K562 (cell line): ENCODE measurements around the gene TEX54. TPM values are rescaled to one million over a fixed set of nuclear protein-coding genes. Genes with fewer than 3 reads are reported as not detected.

ENCODE experiments used
- BCL6 ChIP-seq: fragments of 250-450 bp; sonication (Bioruptor Pico); IDR thresholded peaks from 2 replicates; pipeline ENCODE4 v1.4.0; 2020
- BRF2 ChIP-seq: IDR thresholded peaks from 3 replicates; pipeline ENCODE4 v1.6.1; 2011; ENCODE audit warnings: borderline replicate concordance, mild to moderate bottlenecking; ENCODE audit not compliant: insufficient read length, insufficient read depth
- COPS2 ChIP-seq: fragments of 450-650 bp; conservative IDR thresholded peaks from 2 replicates; pipeline ENCODE4 v1.6.1; 2016; ENCODE audit warnings: mild to moderate bottlenecking, moderate library complexity
- GTF3C2 ChIP-seq: IDR thresholded peaks from 3 replicates; pipeline ENCODE4 v1.6.1; 2011; ENCODE audit warnings: borderline replicate concordance, mild to moderate bottlenecking, moderate library complexity; ENCODE audit not compliant: insufficient read length; ENCODE audit errors: extremely low read depth
- HES1 ChIP-seq: fragments of 450-650 bp; IDR thresholded peaks from 2 replicates; pipeline ENCODE4 v1.6.1; 2016; ENCODE audit warnings: low read depth, mild to moderate bottlenecking, moderate library complexity
- HMG20A ChIP-seq: fragments of 450-650 bp; formaldehyde crosslinking; conservative IDR thresholded peaks from 2 replicates; pipeline ENCODE4 v1.4.0; 2020; ENCODE audit warnings: mild to moderate bottlenecking, mixed read lengths
- HNRNPK ChIP-seq: fragments of 200-400 bp; formaldehyde crosslinking; IDR thresholded peaks from one replicate; pipeline ENCODE4 v1.6.1; 2018; ENCODE audit warnings: mild to moderate bottlenecking, low read depth, low read length; ENCODE audit not compliant: poor library complexity, severe bottlenecking
- MBD1 ChIP-seq: fragments of 250-450 bp; sonication (Bioruptor Pico); IDR thresholded peaks from 2 replicates; pipeline ENCODE4 v1.8.0; 2022; ENCODE audit warnings: inconsistent platforms
- MCM2 ChIP-seq: fragments of 450-650 bp; IDR thresholded peaks from 2 replicates; pipeline ENCODE4 v1.6.1; 2017; ENCODE audit warnings: low read depth, mild to moderate bottlenecking
- RBM22 ChIP-seq: fragments of 200-400 bp; formaldehyde crosslinking; IDR thresholded peaks from 2 replicates; pipeline ENCODE4 v1.6.1; 2018; ENCODE audit warnings: low read length, low read depth; ENCODE audit not compliant: poor library complexity, severe bottlenecking
- RNF219 ChIP-seq: fragments of 250-450 bp; sonication (Bioruptor Pico); IDR thresholded peaks from 2 replicates; pipeline ENCODE4 v1.5.0; 2022; ENCODE audit warnings: mild to moderate bottlenecking
- SNIP1 ChIP-seq: fragments of 450-650 bp; IDR thresholded peaks from 2 replicates; pipeline ENCODE4 v1.7.1; 2017; ENCODE audit warnings: low read depth, mild to moderate bottlenecking
- STAG1 ChIP-seq: sonication (generic); formaldehyde crosslinking; IDR thresholded peaks from 2 replicates; pipeline ENCODE4 v1.5.0; 2020; ENCODE audit warnings: missing genetic modification reagents, borderline replicate concordance
- ZNF165 ChIP-seq: fragments of 250-450 bp; sonication (Bioruptor Pico); IDR thresholded peaks from 2 replicates; pipeline ENCODE4 v1.4.0; 2020; ENCODE audit warnings: borderline replicate concordance
- ZNF224 ChIP-seq: sonication (generic); formaldehyde crosslinking; IDR thresholded peaks from 2 replicates; pipeline ENCODE4 v1.8.0; 2022; ENCODE audit warnings: mild to moderate bottlenecking, missing genetic modification reagents
- ZNF232 ChIP-seq: sonication (generic); formaldehyde crosslinking; IDR thresholded peaks from 2 replicates; pipeline ENCODE4 v1.8.0; 2022; ENCODE audit warnings: mild to moderate bottlenecking, missing genetic modification reagents
- ZNF3 ChIP-seq: fragments of 250-450 bp; sonication (Bioruptor Pico); IDR thresholded peaks from 2 replicates; pipeline ENCODE4 v1.5.0; 2021; ENCODE audit warnings: mild to moderate bottlenecking, moderate library complexity
- ZNF589 ChIP-seq: fragments of 200-800 bp; sonication (Bioruptor generic); IDR thresholded peaks from 2 replicates; pipeline ENCODE4 v1.6.1; 2016; ENCODE audit warnings: low read depth, missing genetic modification characterization, missing compliant biosample characterization
- polyA plus RNA-seq, 8 experiments: library from polyadenylated mRNA; depleted of rRNA in 4 of 8; stranded (reverse) in 5 of 8; unstranded in 3 of 8; fragments of >200 nt; fragmentation: Nextera tagmentation in 2 of 8; fragmentation: Illumina TruSeq in 1 of 8; extraction: Ambion mirVana in 2 of 8; extraction: Trizol in 1 of 8; gene quantifications; 2 replicates each; pipeline versions ENCODE4 v1.2.1 to v1.2.3, GENCODE V29; 2011 to 2014; ENCODE audit warnings: inconsistent platforms in 1 of 8, missing spikeins in 1 of 8
- total RNA-seq, 7 experiments: library from RNA; depleted of rRNA in 6 of 7; stranded (reverse); fragments of >200 nt in 6 of 7; fragmentation: Illumina TruSeq in 2 of 7; extraction: Trizol in 2 of 7; gene quantifications; 2 replicates each; pipeline versions ENCODE4 v1.2.1 to v1.2.3, GENCODE V29; 2011 to 2021; ENCODE audit warnings: low replicate concordance in 1 of 7

Gene TEX54
- total and polyA plus RNA-seq, 9 of the 15 experiments (the other 6 are each of a cell fraction or from before 2014, with no cell fraction given), result not detected

- TF ChIP-seq RBM22 (no peak), STAG1 (CRISPR knock-in tag) (no peak), HMG20A (CRISPR knock-in tag) (no peak), MCM2 (no peak), RNF219 (no peak), GTF3C2 (no peak), ZNF589 (CRISPR knock-in tag) (no peak), SNIP1 (no peak), ZNF224 (CRISPR knock-in tag) (no peak), ZNF165 (CRISPR knock-in tag) (no peak), HES1 (no peak), MBD1 (CRISPR knock-in tag) (no peak), HNRNPK (no peak), BCL6 (CRISPR knock-in tag) (no peak), ZNF3 (CRISPR knock-in tag) (no peak), COPS2 (no peak), BRF2 (no peak), ZNF232 (CRISPR knock-in tag) (no peak)
Measured at GRCh38 chr11:62850911-62851806, 18.5 kb upstream of the TEX54 start (continued).
